HepG2 (cell line): Measurements from ENCODE around the gene MATR3. TPM values are rescaled to one million over a fixed set of nuclear protein-coding genes. Genes with fewer than 3 reads are reported as not detected.

Source experiments
- DNMT3B ChIP-seq: conservative IDR thresholded peaks from 2 replicates; pipeline ENCODE4 v1.6.1; 2016; ENCODE audit warnings: missing biosample characterization, control low read depth
- ESRRA ChIP-seq: sonication (generic); formaldehyde crosslinking; IDR thresholded peaks from 2 replicates; pipeline ENCODE4 v1.5.1; 2020; ENCODE audit warnings: mild to moderate bottlenecking, low read depth, missing genetic modification reagents
- FOXP1 ChIP-seq, 2 experiments: fragments of 450-650 bp in 1 of 2; IDR thresholded peaks; 2 replicates each; pipeline ENCODE4 v1.6.1; 2017 to 2018; ENCODE audit warnings: antibody characterized with exemption in 1 of 2
- GATAD1 ChIP-seq: IDR thresholded peaks from 2 replicates; pipeline ENCODE4 v1.6.1; 2016; ENCODE audit warnings: missing genetic modification reagents, missing compliant biosample characterization
- HOXD1 ChIP-seq: sonication (generic); formaldehyde crosslinking; IDR thresholded peaks from 2 replicates; pipeline ENCODE4 v1.5.0; 2020; ENCODE audit warnings: missing genetic modification reagents
- RARA ChIP-seq: IDR thresholded peaks from 2 replicates; pipeline ENCODE4 v1.6.1; 2016; ENCODE audit warnings: missing genetic modification reagents, missing compliant biosample characterization
- SUZ12 ChIP-seq: fragments of 150-350 bp; IDR thresholded peaks from 2 replicates; pipeline ENCODE4 v1.6.1; 2014; ENCODE audit warnings: low read depth, low read length
- ZFP62 ChIP-seq: sonication (generic); formaldehyde crosslinking; IDR thresholded peaks from 2 replicates; pipeline ENCODE4 v1.4.0; 2020; ENCODE audit warnings: missing genetic modification reagents
- ZNF253 ChIP-seq: sonication (generic); formaldehyde crosslinking; IDR thresholded peaks from 2 replicates; pipeline ENCODE4 v1.8.0; 2022; ENCODE audit warnings: mild to moderate bottlenecking, missing genetic modification reagents, borderline replicate concordance
- ZNF567 ChIP-seq: sonication (generic); formaldehyde crosslinking; IDR thresholded peaks from 2 replicates; pipeline ENCODE4 v1.8.1; 2023; ENCODE audit warnings: mild to moderate bottlenecking, missing genetic modification reagents, borderline replicate concordance
- ZNF605 ChIP-seq: sonication (generic); formaldehyde crosslinking; IDR thresholded peaks from 2 replicates; pipeline ENCODE4 v1.8.0; 2022; ENCODE audit warnings: mild to moderate bottlenecking, missing genetic modification reagents
- ZNF841 ChIP-seq: sonication (generic); formaldehyde crosslinking; IDR thresholded peaks from 2 replicates; pipeline ENCODE4 v1.8.1; 2023; ENCODE audit warnings: missing genetic modification reagents, borderline replicate concordance
- ZSCAN20 ChIP-seq: sonication (generic); formaldehyde crosslinking; IDR thresholded peaks from 2 replicates; pipeline ENCODE4 v1.4.0; 2020; ENCODE audit warnings: missing genetic modification reagents, mild to moderate bottlenecking, borderline replicate concordance
- polyA plus RNA-seq, 8 experiments: library from polyadenylated mRNA; depleted of rRNA in 3 of 8; stranded (reverse) in 7 of 8; unstranded in 1 of 8; fragments of >200 nt; fragmentation: Illumina TruSeq in 4 of 8; extraction: Trizol in 4 of 8; gene quantifications; 2 replicates each; pipeline versions ENCODE4 v1.2.1 to v1.2.3, GENCODE V29; 2011 to 2016; ENCODE audit warnings: low read depth in 4 of 8, missing spikeins in 1 of 8, mixed read lengths in 1 of 8; ENCODE audit not compliant: insufficient read depth in 1 of 8
- total RNA-seq, 5 experiments: library from RNA; depleted of rRNA; stranded (reverse); fragments of >200 nt; fragmentation: Illumina TruSeq; extraction: Trizol; gene quantifications; 2 replicates each; pipeline ENCODE4 v1.2.3, GENCODE V29; 2016; ENCODE audit warnings: low read depth in 1 of 5
- TF ChIP-seq, protein P1 (sequence below): sonication (generic); formaldehyde crosslinking; IDR thresholded peaks from 2 replicates; pipeline ENCODE4 v1.5.1; 2020; ENCODE audit warnings: missing genetic modification reagents, mild to moderate bottlenecking, borderline replicate concordance
- TF ChIP-seq, protein P2 (sequence below): sonication (generic); formaldehyde crosslinking; IDR thresholded peaks from 2 replicates; pipeline ENCODE4 v1.4.0; 2020; ENCODE audit warnings: missing genetic modification reagents
- TF ChIP-seq, protein P3 (sequence below): IDR thresholded peaks from 2 replicates; pipeline ENCODE4 v1.6.1; 2012; ENCODE audit warnings: low read length, improper control_type of control experiment
- TF ChIP-seq, protein P4 (sequence below): sonication (generic); formaldehyde crosslinking; IDR thresholded peaks from 2 replicates; pipeline ENCODE4 v1.5.0; 2020; ENCODE audit warnings: mild to moderate bottlenecking, low read depth, missing genetic modification reagents, borderline replicate concordance
- TF ChIP-seq, protein P5 (sequence below): sonication (generic); formaldehyde crosslinking; IDR thresholded peaks from 2 replicates; pipeline ENCODE4 v1.8.0; 2022; ENCODE audit warnings: mild to moderate bottlenecking, missing genetic modification reagents, moderate library complexity
- TF ChIP-seq, protein P6 (sequence below): sonication (generic); formaldehyde crosslinking; IDR thresholded peaks from 2 replicates; pipeline ENCODE4 v1.8.1; 2023; ENCODE audit warnings: mild to moderate bottlenecking, missing genetic modification reagents
- TF ChIP-seq, protein P7 (sequence below): IDR thresholded peaks from 2 replicates; pipeline ENCODE4 v1.6.1; 2016; ENCODE audit warnings: control low read depth

MATR3 gene
- total and polyA plus RNA-seq, 2 of the 13 experiments (the other 11 are each of a cell fraction or from before 2014, with no cell fraction given), result 94.2 to 341 TPM

DNA sequence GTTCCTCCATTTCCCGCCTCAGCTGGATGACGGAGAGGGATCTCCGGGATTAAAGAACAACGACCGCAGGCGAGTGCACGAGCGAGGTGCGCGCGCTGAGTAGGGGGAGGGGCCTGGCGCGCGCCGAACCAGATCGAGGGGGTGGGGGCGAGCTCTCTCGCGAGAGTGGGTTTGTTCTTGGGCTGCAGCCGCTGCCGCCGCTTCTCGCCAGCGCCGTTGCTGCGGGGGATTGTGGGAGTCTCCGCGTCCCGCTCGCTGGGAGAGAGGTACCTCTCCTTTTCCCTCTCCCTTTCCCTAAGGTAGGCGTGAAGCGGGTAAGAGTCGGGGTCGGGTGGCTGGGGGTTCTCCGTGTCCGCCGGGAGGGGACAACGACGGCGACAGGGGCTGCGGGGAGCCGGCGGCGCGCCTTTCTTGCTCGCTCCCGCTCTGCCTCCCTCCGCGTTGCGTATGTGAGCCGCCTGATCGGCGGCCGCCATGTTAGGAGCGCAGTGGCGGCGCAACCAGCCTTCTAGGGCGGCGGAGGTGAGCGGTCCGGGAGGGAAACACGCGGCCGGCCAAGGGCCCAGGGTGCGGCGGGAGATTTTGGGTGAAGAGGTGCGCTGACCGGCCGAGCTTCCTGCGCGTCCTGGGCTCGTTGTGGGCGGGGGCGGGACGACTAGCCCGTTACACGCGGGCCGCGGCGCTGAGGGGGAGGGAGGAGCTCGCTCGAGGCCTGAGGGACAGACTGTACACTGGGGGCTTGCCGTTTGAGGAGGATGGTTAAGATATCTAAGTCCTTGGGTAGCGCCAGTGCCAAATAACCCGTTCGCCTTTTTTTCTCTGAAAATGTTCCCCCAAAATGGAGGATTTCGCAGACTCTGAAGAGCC, at the start of gene MATR3 (continued):
- TF ChIP-seq ZSCAN20 (CRISPR knock-in tag) (no peak; the same call in 1 of the 2 replicates), GATAD1 (CRISPR knock-in tag) (peak; percentile 85), SUZ12 (0 out of 2 replicates have a peak, but pooled peaks have one; percentile 7), ESRRA (CRISPR knock-in tag) (no peak), DNMT3B (CRISPR knock-in tag) (no peak), ZNF841 (CRISPR knock-in tag) (no peak), RARA (CRISPR knock-in tag) (no peak), ZFP62 (CRISPR knock-in tag) (no peak), ZNF605 (CRISPR knock-in tag) (peak; percentile 65; the same call in 1 of the 2 replicates), FOXP1 (IDR thresholded peaks at IDR 0.05) (no peak), FOXP1 (CRISPR knock-in tag; IDR thresholded peaks at IDR 0.05) (no peak), HOXD1 (CRISPR knock-in tag) (0 out of 2 replicates have a peak, but pooled peaks have one; percentile 80), ZNF567 (CRISPR knock-in tag) (no peak; the same call in 1 of the 2 replicates), ZNF253 (CRISPR knock-in tag) (0 out of 2 replicates have a peak, but pooled peaks have one; percentile 58)
- TF ChIP-seq, protein P1, sequence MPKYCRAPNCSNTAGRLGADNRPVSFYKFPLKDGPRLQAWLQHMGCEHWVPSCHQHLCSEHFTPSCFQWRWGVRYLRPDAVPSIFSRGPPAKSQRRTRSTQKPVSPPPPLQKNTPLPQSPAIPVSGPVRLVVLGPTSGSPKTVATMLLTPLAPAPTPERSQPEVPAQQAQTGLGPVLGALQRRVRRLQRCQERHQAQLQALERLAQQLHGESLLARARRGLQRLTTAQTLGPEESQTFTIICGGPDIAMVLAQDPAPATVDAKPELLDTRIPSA (CRISPR knock-in tag), result peak; percentile 16; the same call in 1 of the 2 replicates
- TF ChIP-seq, protein P2, sequence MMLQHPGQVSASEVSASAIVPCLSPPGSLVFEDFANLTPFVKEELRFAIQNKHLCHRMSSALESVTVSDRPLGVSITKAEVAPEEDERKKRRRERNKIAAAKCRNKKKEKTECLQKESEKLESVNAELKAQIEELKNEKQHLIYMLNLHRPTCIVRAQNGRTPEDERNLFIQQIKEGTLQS (CRISPR knock-in tag), result 0 out of 2 replicates have a peak, but pooled peaks have one; percentile 12
- TF ChIP-seq, protein P3, sequence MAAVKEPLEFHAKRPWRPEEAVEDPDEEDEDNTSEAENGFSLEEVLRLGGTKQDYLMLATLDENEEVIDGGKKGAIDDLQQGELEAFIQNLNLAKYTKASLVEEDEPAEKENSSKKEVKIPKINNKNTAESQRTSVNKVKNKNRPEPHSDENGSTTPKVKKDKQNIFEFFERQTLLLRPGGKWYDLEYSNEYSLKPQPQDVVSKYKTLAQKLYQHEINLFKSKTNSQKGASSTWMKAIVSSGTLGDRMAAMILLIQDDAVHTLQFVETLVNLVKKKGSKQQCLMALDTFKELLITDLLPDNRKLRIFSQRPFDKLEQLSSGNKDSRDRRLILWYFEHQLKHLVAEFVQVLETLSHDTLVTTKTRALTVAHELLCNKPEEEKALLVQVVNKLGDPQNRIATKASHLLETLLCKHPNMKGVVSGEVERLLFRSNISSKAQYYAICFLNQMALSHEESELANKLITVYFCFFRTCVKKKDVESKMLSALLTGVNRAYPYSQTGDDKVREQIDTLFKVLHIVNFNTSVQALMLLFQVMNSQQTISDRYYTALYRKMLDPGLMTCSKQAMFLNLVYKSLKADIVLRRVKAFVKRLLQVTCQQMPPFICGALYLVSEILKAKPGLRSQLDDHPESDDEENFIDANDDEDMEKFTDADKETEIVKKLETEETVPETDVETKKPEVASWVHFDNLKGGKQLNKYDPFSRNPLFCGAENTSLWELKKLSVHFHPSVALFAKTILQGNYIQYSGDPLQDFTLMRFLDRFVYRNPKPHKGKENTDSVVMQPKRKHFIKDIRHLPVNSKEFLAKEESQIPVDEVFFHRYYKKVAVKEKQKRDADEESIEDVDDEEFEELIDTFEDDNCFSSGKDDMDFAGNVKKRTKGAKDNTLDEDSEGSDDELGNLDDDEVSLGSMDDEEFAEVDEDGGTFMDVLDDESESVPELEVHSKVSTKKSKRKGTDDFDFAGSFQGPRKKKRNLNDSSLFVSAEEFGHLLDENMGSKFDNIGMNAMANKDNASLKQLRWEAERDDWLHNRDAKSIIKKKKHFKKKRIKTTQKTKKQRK, result no peak
- TF ChIP-seq, protein P4, sequence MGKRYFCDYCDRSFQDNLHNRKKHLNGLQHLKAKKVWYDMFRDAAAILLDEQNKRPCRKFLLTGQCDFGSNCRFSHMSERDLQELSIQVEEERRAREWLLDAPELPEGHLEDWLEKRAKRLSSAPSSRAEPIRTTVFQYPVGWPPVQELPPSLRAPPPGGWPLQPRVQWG, result no peak
- TF ChIP-seq, protein P5, sequence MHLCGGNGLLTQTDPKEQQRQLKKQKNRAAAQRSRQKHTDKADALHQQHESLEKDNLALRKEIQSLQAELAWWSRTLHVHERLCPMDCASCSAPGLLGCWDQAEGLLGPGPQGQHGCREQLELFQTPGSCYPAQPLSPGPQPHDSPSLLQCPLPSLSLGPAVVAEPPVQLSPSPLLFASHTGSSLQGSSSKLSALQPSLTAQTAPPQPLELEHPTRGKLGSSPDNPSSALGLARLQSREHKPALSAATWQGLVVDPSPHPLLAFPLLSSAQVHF (CRISPR knock-in tag), result peak; percentile 75
- TF ChIP-seq, protein P6, sequence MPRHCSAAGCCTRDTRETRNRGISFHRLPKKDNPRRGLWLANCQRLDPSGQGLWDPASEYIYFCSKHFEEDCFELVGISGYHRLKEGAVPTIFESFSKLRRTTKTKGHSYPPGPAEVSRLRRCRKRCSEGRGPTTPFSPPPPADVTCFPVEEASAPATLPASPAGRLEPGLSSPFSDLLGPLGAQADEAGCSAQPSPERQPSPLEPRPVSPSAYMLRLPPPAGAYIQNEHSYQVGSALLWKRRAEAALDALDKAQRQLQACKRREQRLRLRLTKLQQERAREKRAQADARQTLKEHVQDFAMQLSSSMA (CRISPR knock-in tag), result peak; percentile 55; the same call in 1 of the 2 replicates
- TF ChIP-seq, protein P7, sequence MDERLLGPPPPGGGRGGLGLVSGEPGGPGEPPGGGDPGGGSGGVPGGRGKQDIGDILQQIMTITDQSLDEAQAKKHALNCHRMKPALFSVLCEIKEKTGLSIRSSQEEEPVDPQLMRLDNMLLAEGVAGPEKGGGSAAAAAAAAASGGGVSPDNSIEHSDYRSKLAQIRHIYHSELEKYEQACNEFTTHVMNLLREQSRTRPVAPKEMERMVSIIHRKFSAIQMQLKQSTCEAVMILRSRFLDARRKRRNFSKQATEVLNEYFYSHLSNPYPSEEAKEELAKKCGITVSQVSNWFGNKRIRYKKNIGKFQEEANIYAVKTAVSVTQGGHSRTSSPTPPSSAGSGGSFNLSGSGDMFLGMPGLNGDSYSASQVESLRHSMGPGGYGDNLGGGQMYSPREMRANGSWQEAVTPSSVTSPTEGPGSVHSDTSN (CRISPR knock-in tag), result no peak
